HL-60 (cell line): ENCODE results near the gene TRIO.

Experiments used
- GABPA ChIP-seq: IDR thresholded peaks from 2 replicates; pipeline ENCODE4 v1.6.1; 2012; ENCODE audit warnings: low read depth
- POLR2AphosphoS5 ChIP-seq: IDR thresholded peaks from 2 replicates; pipeline ENCODE4 v1.6.1; 2012; ENCODE audit warnings: low read depth
- SPI1 ChIP-seq: IDR thresholded peaks from 2 replicates; pipeline ENCODE4 v1.6.1; 2012; ENCODE audit warnings: low read depth, mild to moderate bottlenecking, borderline replicate concordance
- TF ChIP-seq, protein P1 (sequence below): IDR thresholded peaks from one replicate; pipeline ENCODE4 v1.5.1; 2011; ENCODE audit warnings: low read length, control low read depth, inconsistent platforms; ENCODE audit not compliant: insufficient read depth
- TF ChIP-seq, protein P2 (sequence below): IDR thresholded peaks from 2 replicates; pipeline ENCODE4 v1.6.1; 2012; ENCODE audit warnings: low read depth; ENCODE audit not compliant: insufficient replicate concordance

DNA sequence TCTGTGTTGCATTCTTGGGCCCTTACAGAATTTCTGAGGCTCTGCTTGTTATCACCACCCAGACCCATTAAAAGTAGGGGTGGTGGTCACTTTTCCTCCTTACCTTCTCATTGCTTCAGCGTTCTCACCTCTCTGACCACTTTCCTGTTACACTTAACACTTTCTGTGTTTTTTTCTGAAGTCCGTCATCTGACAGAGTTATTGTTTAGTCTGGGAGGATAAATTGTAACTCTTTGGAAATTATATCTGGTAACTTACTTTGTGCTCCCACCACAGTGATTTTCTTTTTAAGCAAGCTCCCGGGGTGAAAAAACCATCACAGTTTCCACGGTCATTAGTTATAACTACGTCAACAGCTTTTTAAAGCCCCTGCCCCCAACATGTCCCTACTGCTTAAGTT is 227.2 kb downstream of the TRIO start:
- TF ChIP-seq, protein P1, sequence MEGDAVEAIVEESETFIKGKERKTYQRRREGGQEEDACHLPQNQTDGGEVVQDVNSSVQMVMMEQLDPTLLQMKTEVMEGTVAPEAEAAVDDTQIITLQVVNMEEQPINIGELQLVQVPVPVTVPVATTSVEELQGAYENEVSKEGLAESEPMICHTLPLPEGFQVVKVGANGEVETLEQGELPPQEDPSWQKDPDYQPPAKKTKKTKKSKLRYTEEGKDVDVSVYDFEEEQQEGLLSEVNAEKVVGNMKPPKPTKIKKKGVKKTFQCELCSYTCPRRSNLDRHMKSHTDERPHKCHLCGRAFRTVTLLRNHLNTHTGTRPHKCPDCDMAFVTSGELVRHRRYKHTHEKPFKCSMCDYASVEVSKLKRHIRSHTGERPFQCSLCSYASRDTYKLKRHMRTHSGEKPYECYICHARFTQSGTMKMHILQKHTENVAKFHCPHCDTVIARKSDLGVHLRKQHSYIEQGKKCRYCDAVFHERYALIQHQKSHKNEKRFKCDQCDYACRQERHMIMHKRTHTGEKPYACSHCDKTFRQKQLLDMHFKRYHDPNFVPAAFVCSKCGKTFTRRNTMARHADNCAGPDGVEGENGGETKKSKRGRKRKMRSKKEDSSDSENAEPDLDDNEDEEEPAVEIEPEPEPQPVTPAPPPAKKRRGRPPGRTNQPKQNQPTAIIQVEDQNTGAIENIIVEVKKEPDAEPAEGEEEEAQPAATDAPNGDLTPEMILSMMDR: no peak
- TF ChIP-seq, protein P2, sequence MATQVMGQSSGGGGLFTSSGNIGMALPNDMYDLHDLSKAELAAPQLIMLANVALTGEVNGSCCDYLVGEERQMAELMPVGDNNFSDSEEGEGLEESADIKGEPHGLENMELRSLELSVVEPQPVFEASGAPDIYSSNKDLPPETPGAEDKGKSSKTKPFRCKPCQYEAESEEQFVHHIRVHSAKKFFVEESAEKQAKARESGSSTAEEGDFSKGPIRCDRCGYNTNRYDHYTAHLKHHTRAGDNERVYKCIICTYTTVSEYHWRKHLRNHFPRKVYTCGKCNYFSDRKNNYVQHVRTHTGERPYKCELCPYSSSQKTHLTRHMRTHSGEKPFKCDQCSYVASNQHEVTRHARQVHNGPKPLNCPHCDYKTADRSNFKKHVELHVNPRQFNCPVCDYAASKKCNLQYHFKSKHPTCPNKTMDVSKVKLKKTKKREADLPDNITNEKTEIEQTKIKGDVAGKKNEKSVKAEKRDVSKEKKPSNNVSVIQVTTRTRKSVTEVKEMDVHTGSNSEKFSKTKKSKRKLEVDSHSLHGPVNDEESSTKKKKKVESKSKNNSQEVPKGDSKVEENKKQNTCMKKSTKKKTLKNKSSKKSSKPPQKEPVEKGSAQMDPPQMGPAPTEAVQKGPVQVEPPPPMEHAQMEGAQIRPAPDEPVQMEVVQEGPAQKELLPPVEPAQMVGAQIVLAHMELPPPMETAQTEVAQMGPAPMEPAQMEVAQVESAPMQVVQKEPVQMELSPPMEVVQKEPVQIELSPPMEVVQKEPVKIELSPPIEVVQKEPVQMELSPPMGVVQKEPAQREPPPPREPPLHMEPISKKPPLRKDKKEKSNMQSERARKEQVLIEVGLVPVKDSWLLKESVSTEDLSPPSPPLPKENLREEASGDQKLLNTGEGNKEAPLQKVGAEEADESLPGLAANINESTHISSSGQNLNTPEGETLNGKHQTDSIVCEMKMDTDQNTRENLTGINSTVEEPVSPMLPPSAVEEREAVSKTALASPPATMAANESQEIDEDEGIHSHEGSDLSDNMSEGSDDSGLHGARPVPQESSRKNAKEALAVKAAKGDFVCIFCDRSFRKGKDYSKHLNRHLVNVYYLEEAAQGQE: no peak
- no peak for TF ChIP-seq POLR2AphosphoS5
- TF ChIP-seq GABPA: no peak
- no peak for TF ChIP-seq SPI1
